GM12865 (cell line): ENCODE data around the gene MAPK8IP2.
"Not testable (repeated sequence)": the region's sequence is repeated elsewhere in the genome, so short reads cannot be mapped to it uniquely, and the experiment has no call there.

ENCODE experiments used
- DNase-seq: peaks from one replicate; pipeline ENCODE4 v3.0.0; 2010; ENCODE audit warnings: low read depth
- H3K4me3 ChIP-seq: 2 replicates; pipeline ENCODE4 v1.5.1; 2011; ENCODE audit warnings: mild to moderate bottlenecking, low read depth, low read length, control low read depth
- CTCF ChIP-seq: IDR thresholded peaks from 2 replicates; pipeline ENCODE4 v1.5.1; 2011; ENCODE audit warnings: low read length, control low read depth, low read depth, inconsistent platforms; ENCODE audit not compliant: insufficient read depth; ENCODE audit errors: missing control alignments

Gene MAPK8IP2

GRCh38 chr22:50627642-50628542, 27.3 kb downstream of the MAPK8IP2 start, which contains the start of gene ARSA:
TSS of gene ARSA (minus strand) at chr22:50628152. CDS start at chr22:50627779, 373 bp downstream.
- peak; percentile 89 for DNase-seq
- H3K4me3 ChIP-seq, result peak within 1 kb of the TSS; percentile 98
- peak; percentile 33 for TF ChIP-seq CTCF

GRCh38 chr22:50628543-50629134, 28.0 kb downstream of the MAPK8IP2 start:
- TF ChIP-seq CTCF, result no peak
- H3K4me3 ChIP-seq, result peak overlapping the region; percentile 69
- no peak for DNase-seq

GRCh38 chr22:50630376-50630775, 29.8 kb downstream of the MAPK8IP2 start:
- TF ChIP-seq CTCF, result no peak
- no peak for DNase-seq
- no peak overlapping the region for H3K4me3 ChIP-seq

- no peak for DNase-seq
- no peak overlapping the region for H3K4me3 ChIP-seq
- TF ChIP-seq CTCF, result no peak
Observed at GRCh38 chr22:50633086-50633485, 32.5 kb downstream of the MAPK8IP2 start.

- no peak for TF ChIP-seq CTCF
- no peak for DNase-seq
- no peak overlapping the region for H3K4me3 ChIP-seq
Observed at GRCh38 chr22:50633771-50634170, 33.2 kb downstream of the MAPK8IP2 start.

GRCh38 chr22:50635591-50635990, 35.0 kb downstream of the MAPK8IP2 start:
- TF ChIP-seq CTCF, result no peak
- H3K4me3 ChIP-seq, result no peak overlapping the region
- no peak for DNase-seq

- not testable (repeated sequence) for H3K4me3 ChIP-seq, DNase-seq
Observed at GRCh38 chr22:50640296-50640695, 39.7 kb downstream of the MAPK8IP2 start.
